Keratinocyte (primary cell): ENCODE data around the gene SRGAP3. TPM values are rescaled to one million over a fixed set of nuclear protein-coding genes. Genes with fewer than 3 reads are reported as not detected.

Source experiments
- DNase-seq: peaks from one replicate; pipeline ENCODE4 v3.0.0-alpha.2; 2011; ENCODE audit warnings: low read depth, missing footprints, low spot score
- FAIRE-seq: peaks from 2 replicates; lab custom pipeline; 2011; peaks lifted over from hg19 to GRCh38; lab: Jason Lieb, UNC
- H2AFZ ChIP-seq: 2 replicates; pipeline ENCODE4 v1.6.0; 2012; ENCODE audit warnings: low read length, control low read depth, inconsistent platforms; ENCODE audit not compliant: control insufficient read depth
- H3K27ac ChIP-seq: 2 replicates; pipeline ENCODE4 v1.5.1; 2011; ENCODE audit warnings: low read length; ENCODE audit not compliant: control insufficient read depth, insufficient read depth
- H3K27me3 ChIP-seq: 3 replicates; pipeline ENCODE4 v1.6.0; 2011; ENCODE audit warnings: low read length; ENCODE audit not compliant: control insufficient read depth, insufficient read depth; ENCODE audit errors: extremely low read depth
- H3K36me3 ChIP-seq, 2 experiments: 2 replicates in 1 of 2; 3 replicates in 1 of 2; pipeline ENCODE4 v1.5.1; 2011; ENCODE audit warnings: low read length in 2 of 2, mild to moderate bottlenecking in 1 of 2; ENCODE audit not compliant: control insufficient read depth in 2 of 2, insufficient read depth in 2 of 2; ENCODE audit errors: extremely low read depth in 1 of 2
- H3K4me1 ChIP-seq: 3 replicates; pipeline ENCODE4 v1.5.1; 2011; ENCODE audit warnings: low read length; ENCODE audit not compliant: control insufficient read depth, insufficient read depth; ENCODE audit errors: extremely low read depth
- H3K4me2 ChIP-seq: 3 replicates; pipeline ENCODE4 v1.6.0; 2011; ENCODE audit warnings: low read depth, low read length; ENCODE audit not compliant: control insufficient read depth, insufficient read depth; ENCODE audit errors: extremely low read depth
- H3K4me3 ChIP-seq, 3 experiments: fragments of 200-600 bp in 1 of 3; sonication (generic) in 1 of 3; 2 replicates in 2 of 3; 3 replicates in 1 of 3; pipeline ENCODE4 v1.5.1; 2011 to 2016; ENCODE audit warnings: low read length in 3 of 3, mild to moderate bottlenecking in 3 of 3, control low read depth in 2 of 3, inconsistent platforms in 1 of 3, low read depth in 1 of 3, mixed read lengths in 1 of 3, mixed run types in 1 of 3, moderate library complexity in 1 of 3; ENCODE audit not compliant: control insufficient read depth in 2 of 3, insufficient read depth in 2 of 3; ENCODE audit errors: extremely low read depth in 1 of 3
- H3K79me2 ChIP-seq: 2 replicates; pipeline ENCODE4 v1.6.0; 2012; ENCODE audit warnings: low read length; ENCODE audit not compliant: control insufficient read depth, insufficient read depth
- H3K9ac ChIP-seq: 3 replicates; pipeline ENCODE4 v1.6.0; 2011; ENCODE audit warnings: low read length; ENCODE audit not compliant: control insufficient read depth, insufficient read depth; ENCODE audit errors: extremely low read depth
- H3K9me1 ChIP-seq: 3 replicates; pipeline ENCODE4 v1.6.0; 2011; ENCODE audit warnings: low read length; ENCODE audit not compliant: control insufficient read depth, insufficient read depth; ENCODE audit errors: extremely low read depth
- H3K9me3 ChIP-seq: 2 replicates; pipeline ENCODE4 v1.5.1; 2012; ENCODE audit warnings: low read depth, low read length; ENCODE audit not compliant: control insufficient read depth
- H4K20me1 ChIP-seq: 3 replicates; pipeline ENCODE4 v1.6.0; 2011; ENCODE audit warnings: low read length; ENCODE audit not compliant: control insufficient read depth, insufficient read depth; ENCODE audit errors: extremely low read depth
- CTCF ChIP-seq, 3 experiments: IDR thresholded peaks in 1 of 3; conservative IDR thresholded peaks in 1 of 3; optimal IDR thresholded peaks in 1 of 3; 2 replicates in 2 of 3; 3 replicates in 1 of 3; pipeline versions ENCODE3 to v1.5.1; 2011; ENCODE audit warnings: low read length in 3 of 3, mild to moderate bottlenecking in 3 of 3, moderate library complexity in 2 of 3, control low read depth in 1 of 3, inconsistent platforms in 1 of 3; ENCODE audit not compliant: insufficient read depth in 2 of 3; ENCODE audit errors: extremely low read depth in 1 of 3
- EZH2 ChIP-seq: IDR thresholded peaks from one replicate; pipeline ENCODE4 v1.6.1; 2012; ENCODE audit warnings: inconsistent platforms, mild to moderate bottlenecking, low read length, moderate library complexity
- dilution Hi-C: fragments of 300-500 bp; cut with MboI; formaldehyde crosslinking; loops from one replicate; pipeline ENCODE4 v1.7.0; 2020; ENCODE audit warnings: low sequenced_read_pairs; ENCODE audit not compliant: extremely low pct_ligation_motif_present
- polyA plus RNA-seq, 5 experiments: library from polyadenylated mRNA; depleted of rRNA in 3 of 5; stranded (reverse) in 3 of 5; stranded (forward) in 1 of 5; unstranded in 1 of 5; fragments of >200 nt; gene quantifications; 1 replicate in 1 of 5; 2 replicates in 3 of 5; 3 replicates in 1 of 5; pipeline versions ENCODE4 v1.2.1 to v1.2.3, GENCODE V29; 2011 to 2012; ENCODE audit warnings: missing spikeins in 2 of 5, low read depth in 1 of 5, low replicate concordance in 1 of 5

The SRGAP3 gene
- polyA plus RNA-seq, 1 donor (not counting 4 experiments of a cell fraction or from before 2014, with no cell fraction given) = 7.2 TPM

GRCh38 chr3:9157651-9158362, 91.6 kb downstream of the SRGAP3 start:
- Histone ChIP-seq H3K4me2 (no peak overlapping the region), H4K20me1 (no peaks in the 10 kb centered on the region), H3K27me3 (no peaks in the 10 kb centered on the region), H3K9me3 (no peaks in the 10 kb centered on the region), H3K4me1 (peaks cover 17% of the 10 kb centered on the region), H3K4me3 (no peak overlapping the region), H3K9me1 (no peaks in the 10 kb centered on the region), H3K27ac (no peak overlapping the region), H3K9ac (no peak overlapping the region), H3K79me2 (peaks cover 2% of the 10 kb centered on the region), H2AFZ (no peak overlapping the region), H3K36me3 (no peaks in the 10 kb centered on the region)
- dilution Hi-C loops = no loop called here
- DNase-seq (no peak), FAIRE-seq (no peak)
- TF ChIP-seq EZH2 (no peak), CTCF (optimal IDR thresholded peaks at IDR 0.05 in 1 of 3, IDR thresholded peaks at IDR 0.05 in 1 of 3, conservative IDR thresholded peaks at IDR 0.05 in 1 of 3; ENCODE audit: extremely low read depth in 1 of 3, insufficient read depth in 2 of 3, low read length in 3 of 3) (no peak)

- H3K27ac ChIP-seq = no peak overlapping the region
- no peaks in the 10 kb centered on the region for H4K20me1 ChIP-seq
- H3K79me2 ChIP-seq = peaks cover 2% of the 10 kb centered on the region
- H3K9me1 ChIP-seq = no peaks in the 10 kb centered on the region
- no peak for DNase-seq
- FAIRE-seq = no peak
- H3K36me3 ChIP-seq = no peaks in the 10 kb centered on the region
- dilution Hi-C loops = no loop called here
- no peaks in the 10 kb centered on the region for H3K27me3 ChIP-seq
- peaks cover 2% of the 10 kb centered on the region for H3K9me3 ChIP-seq
- no peak overlapping the region for H3K9ac ChIP-seq
- H3K4me3 ChIP-seq = no peak overlapping the region
- no peak overlapping the region for H2AFZ ChIP-seq
- peaks cover 6% of the 10 kb centered on the region for H3K4me1 ChIP-seq
- H3K4me2 ChIP-seq = no peak overlapping the region
- TF ChIP-seq CTCF (optimal IDR thresholded peaks at IDR 0.05 in 1 of 3, IDR thresholded peaks at IDR 0.05 in 1 of 3, conservative IDR thresholded peaks at IDR 0.05 in 1 of 3; ENCODE audit: extremely low read depth in 1 of 3, insufficient read depth in 2 of 3, low read length in 3 of 3) (no peak), EZH2 (no peak)
Measured at GRCh38 chr3:9156604-9157003, 92.8 kb downstream of the SRGAP3 start.
